Upper lobe of left lung (tissue), 6 donors: Measurements from ENCODE around the gene MRPL16. TPM values are rescaled to one million over a fixed set of nuclear protein-coding genes. Genes with fewer than 3 reads are reported as not detected.

Experiments used
- ATAC-seq, 2 donors: fragments of 200-7000 bp; cut with Tn5 transposase; one replicate each; pipeline ENCODE4 v1.9.1; 2022; ENCODE audit warnings: mild to moderate bottlenecking in 2 of 2, moderate library complexity in 2 of 2; ENCODE audit not compliant: low FRiP score in 2 of 2
- DNase-seq, 2 donors: peaks; one replicate each; pipeline ENCODE4 v3.0.0-alpha.2; 2019 to 2020
- H3K27ac ChIP-seq, 4 donors: fragments of 200-600 bp; sonication (generic); one replicate each; pipeline ENCODE4 v1.5.1; 2016 to 2019
- H3K27me3 ChIP-seq, 4 donors: fragments of 200-600 bp; sonication (generic); one replicate each; pipeline ENCODE4 v1.5.1; 2017 to 2019
- H3K36me3 ChIP-seq, 4 donors: fragments of 200-600 bp; sonication (generic); one replicate each; pipeline ENCODE4 v1.5.1; 2016 to 2019
- H3K4me1 ChIP-seq, 4 donors: fragments of 200-600 bp; sonication (generic); one replicate each; pipeline ENCODE4 v1.5.1; 2018 to 2019
- H3K4me3 ChIP-seq, 4 donors: fragments of 200-600 bp; sonication (generic); one replicate each; pipeline ENCODE4 v1.5.1; 2017 to 2019; ENCODE audit warnings: mild to moderate bottlenecking in 2 of 4, moderate library complexity in 1 of 4
- H3K9me3 ChIP-seq, 4 donors: fragments of 200-600 bp; sonication (generic); one replicate each; pipeline ENCODE4 v1.5.1; 2018 to 2019
- CTCF ChIP-seq, 6 experiments: fragments of 450-650 bp in 4 of 6; fragments of 200-600 bp in 2 of 6; sonication (generic) in 2 of 6; IDR thresholded peaks; one replicate each; pipeline ENCODE4 v1.5.1; 2016 to 2019; ENCODE audit warnings: antibody characterized with exemption in 6 of 6
- EP300 ChIP-seq, 4 donors: sonication (generic); formaldehyde crosslinking; IDR thresholded peaks; one replicate each; pipeline ENCODE4 v1.5.1; 2017; ENCODE audit warnings: antibody characterized with exemption in 4 of 4, control low read depth in 2 of 4
- POLR2A ChIP-seq, 4 donors: fragments of 450-650 bp; IDR thresholded peaks; one replicate each; pipeline ENCODE4 v1.5.1; 2016 to 2017; ENCODE audit warnings: antibody characterized with exemption in 4 of 4, mild to moderate bottlenecking in 2 of 4
- POLR2AphosphoS5 ChIP-seq, 2 donors: sonication (generic); formaldehyde crosslinking; IDR thresholded peaks; one replicate each; pipeline ENCODE4 v1.5.1; 2017; ENCODE audit warnings: antibody characterized with exemption in 2 of 2
- WGBS, 2 donors: methylation state at CpG; one replicate each; pipeline ENCODE4 v1.1.5; 2017 to 2018; 5-methylcytosine and 5-hydroxymethylcytosine counted together
- total RNA-seq, 6 donors: library from RNA; depleted of rRNA in 4 of 6; stranded (reverse); fragments of >200 nt in 4 of 6; gene quantifications; one replicate each; pipeline versions ENCODE4 v1.1.0 to v1.2.1, GENCODE V29; 2016 to 2021
- donor health status: DM: no; HTN: no; CAD: no; lungs with moderate emphysema.
- donor health status: DM: no; HTN: yes; CAD: no; lungs with severe emphysema.

The MRPL16 gene
- total RNA-seq, 6 donors from 2014 or later: 15.9 to 40.0 (median 35.0) TPM

- Histone ChIP-seq H3K27me3 (no peaks in the 10 kb centered on the region), H3K9me3 (no peaks in the 10 kb centered on the region), H3K36me3 (peaks cover 21 to 84% (median 41%) of the 10 kb centered on the region in 4 donors), H3K4me1 (peaks cover 0 to 6% (median 0%) of the 10 kb centered on the region in 4 donors), H3K4me3 (no peak overlapping the region), H3K27ac (peak overlapping the region in 2 of 4 donors; percentile 55 to 66)
- peak; percentile 17 to 75 for ATAC-seq
- TF ChIP-seq POLR2A (IDR thresholded peaks at IDR 0.05) (no peak), CTCF (IDR thresholded peaks at IDR 0.05) (no peak)
- 57 to 59% methylated on average over 5 of the region's 5 CpGs for WGBS, 2 donors
- DNase-seq: no peak
These were observed 8.5 kb downstream of the MRPL16 start for GRCh38 chr11:59801981-59802638.

- Histone ChIP-seq H3K9me3 (no peaks in the 10 kb centered on the region), H3K4me3 (no peak overlapping the region), H3K27me3 (no peaks in the 10 kb centered on the region), H3K27ac (peak overlapping the region in 1 of 4 donors; percentile 66), H3K4me1 (peaks cover 0 to 6% (median 0%) of the 10 kb centered on the region in 4 donors), H3K36me3 (peaks cover 18 to 84% (median 38%) of the 10 kb centered on the region in 4 donors)
- no peak for ATAC-seq
- WGBS, 2 donors: 60 to 64% methylated on average over 2 of the region's 2 CpGs
- TF ChIP-seq POLR2A (IDR thresholded peaks at IDR 0.05) (no peak), CTCF (IDR thresholded peaks at IDR 0.05) (no peak), EP300 (IDR thresholded peaks at IDR 0.05) (no peak), POLR2AphosphoS5 (IDR thresholded peaks at IDR 0.05) (no peak)
- no peak for DNase-seq
These were observed 9.3 kb downstream of the MRPL16 start for GRCh38 chr11:59801160-59801706.

GRCh38 chr11:59800390-59801025 is 10.1 kb downstream of the MRPL16 start:
- ATAC-seq (no peak), DNase-seq (no peak)
- 88 to 92% methylated on average over 7 of the region's 7 CpGs for WGBS, 2 donors
- Histone ChIP-seq H3K27me3 (no peaks in the 10 kb centered on the region), H3K27ac (peak overlapping the region in 1 of 4 donors; percentile 66), H3K36me3 (peaks cover 17 to 84% (median 38%) of the 10 kb centered on the region in 4 donors), H3K4me1 (peaks cover 0 to 6% (median 0%) of the 10 kb centered on the region in 4 donors), H3K9me3 (no peaks in the 10 kb centered on the region), H3K4me3 (no peak overlapping the region)
- TF ChIP-seq POLR2AphosphoS5 (IDR thresholded peaks at IDR 0.05) (no peak), EP300 (IDR thresholded peaks at IDR 0.05) (no peak), CTCF (IDR thresholded peaks at IDR 0.05) (no peak), POLR2A (IDR thresholded peaks at IDR 0.05) (no peak)

GRCh38 chr11:59794417-59794816 is 16.2 kb downstream of the MRPL16 start:
- DNase-seq: no peak
- Histone ChIP-seq H3K4me1 (peaks cover 0 to 35% (median 17%) of the 10 kb centered on the region in 4 donors), H3K4me3 (no peak overlapping the region), H3K36me3 (peaks cover 22 to 96% (median 47%) of the 10 kb centered on the region in 4 donors), H3K27me3 (no peaks in the 10 kb centered on the region), H3K9me3 (no peaks in the 10 kb centered on the region), H3K27ac (peak overlapping the region in 3 of 4 donors; percentile 14 to 49 (median 17))
- TF ChIP-seq EP300 (IDR thresholded peaks at IDR 0.05): peak in 1 of 4 donors; percentile 37
- TF ChIP-seq POLR2AphosphoS5 (IDR thresholded peaks at IDR 0.05): no peak
- ATAC-seq: peak; percentile 33 to 67
- WGBS, 2 donors: 59 to 80% methylated on average over 3 of the region's 3 CpGs

GRCh38 chr11:59792507-59792906 is 18.1 kb downstream of the MRPL16 start:
- Histone ChIP-seq H3K4me3 (no peak overlapping the region), H3K4me1 (peaks cover 10 to 39% (median 25%) of the 10 kb centered on the region in 4 donors), H3K36me3 (peaks cover 14 to 98% (median 46%) of the 10 kb centered on the region in 4 donors), H3K27me3 (no peaks in the 10 kb centered on the region), H3K27ac (peak overlapping the region; percentile 28 to 44 (median 38)), H3K9me3 (no peaks in the 10 kb centered on the region)
- WGBS, 2 donors: 54 to 69% methylated on average over 1 of the region's 1 CpG
- ATAC-seq (peak; percentile 49 to 54), DNase-seq (no peak)
- TF ChIP-seq EP300 (IDR thresholded peaks at IDR 0.05) (no peak), POLR2AphosphoS5 (IDR thresholded peaks at IDR 0.05) (no peak), CTCF (IDR thresholded peaks at IDR 0.05) (no peak)
